B cell (primary cell): ENCODE data around the gene ZC2HC1B.

Source experiments
- EZH2 ChIP-seq: IDR thresholded peaks from 2 replicates; pipeline ENCODE4 v1.6.1; 2012; ENCODE audit warnings: borderline replicate concordance, low read depth, mild to moderate bottlenecking, moderate library complexity, low read length; ENCODE audit not compliant: insufficient read depth, poor library complexity, severe bottlenecking
- TF ChIP-seq, protein P1 (sequence below): fragments of 200-600 bp; IDR thresholded peaks from one replicate; pipeline ENCODE4 v1.8.0; 2022; ENCODE audit warnings: antibody characterized with exemption, mild to moderate bottlenecking

DNA sequence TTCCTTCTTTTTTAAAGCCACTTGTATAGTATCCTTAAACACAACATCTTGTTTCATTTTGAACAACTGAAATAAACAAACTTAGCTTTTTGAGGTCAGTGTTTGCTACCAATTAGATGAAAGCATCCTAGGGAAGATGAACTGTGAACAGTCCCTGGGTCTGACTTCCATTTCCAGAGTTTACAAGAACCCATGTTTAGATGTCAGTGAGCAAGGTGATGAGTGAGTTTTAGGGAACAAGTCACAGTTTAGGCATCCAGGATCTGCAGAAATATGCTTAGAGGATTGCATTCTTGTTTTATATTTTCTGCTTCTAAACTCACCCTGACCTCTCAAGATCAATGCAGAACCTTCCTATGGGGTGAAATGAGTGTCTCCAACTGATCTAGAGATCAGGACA lies 3.0 kb downstream of the ZC2HC1B start:
- TF ChIP-seq, protein P1, sequence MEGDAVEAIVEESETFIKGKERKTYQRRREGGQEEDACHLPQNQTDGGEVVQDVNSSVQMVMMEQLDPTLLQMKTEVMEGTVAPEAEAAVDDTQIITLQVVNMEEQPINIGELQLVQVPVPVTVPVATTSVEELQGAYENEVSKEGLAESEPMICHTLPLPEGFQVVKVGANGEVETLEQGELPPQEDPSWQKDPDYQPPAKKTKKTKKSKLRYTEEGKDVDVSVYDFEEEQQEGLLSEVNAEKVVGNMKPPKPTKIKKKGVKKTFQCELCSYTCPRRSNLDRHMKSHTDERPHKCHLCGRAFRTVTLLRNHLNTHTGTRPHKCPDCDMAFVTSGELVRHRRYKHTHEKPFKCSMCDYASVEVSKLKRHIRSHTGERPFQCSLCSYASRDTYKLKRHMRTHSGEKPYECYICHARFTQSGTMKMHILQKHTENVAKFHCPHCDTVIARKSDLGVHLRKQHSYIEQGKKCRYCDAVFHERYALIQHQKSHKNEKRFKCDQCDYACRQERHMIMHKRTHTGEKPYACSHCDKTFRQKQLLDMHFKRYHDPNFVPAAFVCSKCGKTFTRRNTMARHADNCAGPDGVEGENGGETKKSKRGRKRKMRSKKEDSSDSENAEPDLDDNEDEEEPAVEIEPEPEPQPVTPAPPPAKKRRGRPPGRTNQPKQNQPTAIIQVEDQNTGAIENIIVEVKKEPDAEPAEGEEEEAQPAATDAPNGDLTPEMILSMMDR = no peak
- TF ChIP-seq EZH2 = no peak
